Inflammatory macrophage treated with lipopolysaccharide for 4 hours (primary cell): ENCODE data around the gene TMEM176A.

Experiments used
- DNase-seq: peaks from one replicate; pipeline ENCODE4 v3.0.0-alpha.2; 2020

Gene TMEM176A

GRCh38 chr7:150850273-150850672, 49.7 kb downstream of the TMEM176A start:
- DNase-seq: no peak

GRCh38 chr7:150851492-150852370, 51.2 kb downstream of the TMEM176A start:
- no peak for DNase-seq

- peak; percentile 5 for DNase-seq
Observed at GRCh38 chr7:150852371-150852905, 51.9 kb downstream of the TMEM176A start, which contains the start of gene AOC1. Gene AOC1, plus strand, starts transcription at chr7:150852517. Its CDS starts 3,954 bp downstream, at chr7:150856471.

- DNase-seq: no peak
Observed at GRCh38 chr7:150854066-150855000, 53.8 kb downstream of the TMEM176A start.
